ENCODE data around the gene PSD.
A peak's percentile ranks its signal among the peaks of the same experiment; 100 is the strongest.
"Not testable (repeated sequence)": the region's sequence is repeated elsewhere in the genome, so short reads cannot be mapped to it uniquely, and the experiment has no call there.

Gene PSD

GRCh38 chr10:102418622-102419268 lies at the start of gene PSD:
Gene PSD (minus strand): TSS chr10:102418785. CDS start chr10:102417038, 1,747 bp downstream.
- DNase-seq: no peak

GRCh38 chr10:102467971-102468438 lies 49.4 kb upstream of the PSD start:
- peak; percentile 29 to 42 for DNase-seq

- DNase-seq: no peak
These were observed 48.7 kb upstream of the PSD start for GRCh38 chr10:102467318-102467717.

- DNase-seq: no peak
These were observed 46.9 kb upstream of the PSD start for GRCh38 chr10:102465466-102465865.

- DNase-seq: no peak
These were observed 45.4 kb upstream of the PSD start for GRCh38 chr10:102463983-102464382.

- DNase-seq: no peak
These were observed 44.0 kb upstream of the PSD start for GRCh38 chr10:102462512-102463054.

GRCh38 chr10:102461187-102462054 lies 42.8 kb upstream of the PSD start:
- peak; percentile 82 to 85 for DNase-seq

- no peak for DNase-seq
These were observed 42.2 kb upstream of the PSD start for GRCh38 chr10:102460836-102461186.

- DNase-seq: no peak
These were observed 40.1 kb upstream of the PSD start for GRCh38 chr10:102458656-102459055.

GRCh38 chr10:102457591-102458150 lies 39.1 kb upstream of the PSD start:
- DNase-seq: no peak

- DNase-seq: no peak
These were observed 37.4 kb upstream of the PSD start for GRCh38 chr10:102455893-102456471.

- not testable (repeated sequence) for DNase-seq
These were observed 36.3 kb upstream of the PSD start for GRCh38 chr10:102454662-102455487.

- DNase-seq: no peak
These were observed 34.9 kb upstream of the PSD start for GRCh38 chr10:102453502-102453901.

- peak; percentile 44 to 48 for DNase-seq
These were observed 34.2 kb upstream of the PSD start for GRCh38 chr10:102452672-102453340.

- DNase-seq: no peak
These were observed 32.8 kb upstream of the PSD start, which contains the start of gene C10orf95 for GRCh38 chr10:102451105-102451969. Gene C10orf95 (minus strand): TSS chr10:102451543. CDS start chr10:102451093, 450 bp downstream.

- peak; percentile 77 to 79 for DNase-seq
These were observed 32.0 kb upstream of the PSD start for GRCh38 chr10:102450374-102451104.

GRCh38 chr10:102450124-102450373 lies 31.5 kb upstream of the PSD start:
- no peak for DNase-seq

- DNase-seq: peak; percentile 12 to 53
These were observed 30.9 kb upstream of the PSD start for GRCh38 chr10:102449321-102450123.

GRCh38 chr10:102444851-102445250 lies 26.3 kb upstream of the PSD start:
- DNase-seq: peak; percentile 25 to 28
